Stimulated activated CD4-positive, alpha-beta T cell treated with anti-CD3 and anti-CD28 coated beads, Interleukin-2, amount 100 ng/mL, for 24 hours (primary cell): Measurements from ENCODE around the gene UBE3B.

ENCODE experiments used
- DNase-seq, 2 donors: peaks; one replicate each; pipeline ENCODE4 v3.0.0-alpha.2; 2020

Gene UBE3B

GRCh38 chr12:109557805-109558204 is 80.4 kb downstream of the UBE3B start:
- DNase-seq: no peak

GRCh38 chr12:109558374-109559199 is 81.2 kb downstream of the UBE3B start:
- no peak for DNase-seq

- DNase-seq: no peak
These were observed 81.7 kb downstream of the UBE3B start for GRCh38 chr12:109559200-109559505.

- DNase-seq: no peak
These were observed 82.2 kb downstream of the UBE3B start for GRCh38 chr12:109559601-109560000.

- no peak for DNase-seq
These were observed 83.7 kb downstream of the UBE3B start for GRCh38 chr12:109560867-109561710.

GRCh38 chr12:109561711-109562030 is 84.2 kb downstream of the UBE3B start:
- DNase-seq: no peak

GRCh38 chr12:109562871-109563270 is 85.4 kb downstream of the UBE3B start:
- no peak for DNase-seq

- DNase-seq: no peak
These were observed 86.2 kb downstream of the UBE3B start for GRCh38 chr12:109563291-109564284.

- no peak for DNase-seq
These were observed 89.0 kb downstream of the UBE3B start for GRCh38 chr12:109566424-109566823.

- DNase-seq: no peak
These were observed 89.9 kb downstream of the UBE3B start for GRCh38 chr12:109567296-109567695.

- no peak for DNase-seq
These were observed 90.5 kb downstream of the UBE3B start for GRCh38 chr12:109567967-109568366.

GRCh38 chr12:109568486-109568885 is 91.1 kb downstream of the UBE3B start:
- DNase-seq: no peak

GRCh38 chr12:109571773-109572505 is 94.5 kb downstream of the UBE3B start:
- DNase-seq: no peak

- DNase-seq: no peak
These were observed 95.0 kb downstream of the UBE3B start for GRCh38 chr12:109572506-109572845.

GRCh38 chr12:109573029-109573913 is 95.8 kb downstream of the UBE3B start, which contains the start of the genes MMAB and MVK:
MMAB (minus strand) TSS chr12:109573504; CDS start chr12:109573480, 24 bp downstream.
MVK (plus strand) TSS chr12:109573794; CDS start chr12:109574823, 1,029 bp downstream.
- DNase-seq: peak; percentile 97

- DNase-seq: no peak
These were observed 96.4 kb downstream of the UBE3B start for GRCh38 chr12:109573914-109574244.

- DNase-seq: no peak
These were observed 98.2 kb downstream of the UBE3B start for GRCh38 chr12:109575683-109576082.

GRCh38 chr12:109577311-109577710 is 99.9 kb downstream of the UBE3B start:
- DNase-seq: no peak

- no peak for DNase-seq
These were observed 101.0 kb downstream of the UBE3B start for GRCh38 chr12:109578330-109578927.

- no peak for DNase-seq
These were observed 102.2 kb downstream of the UBE3B start for GRCh38 chr12:109579639-109580038.

- no peak for DNase-seq
These were observed 102.8 kb downstream of the UBE3B start for GRCh38 chr12:109580272-109580671.
